Suprapubic skin (tissue), 3 donors: ENCODE results near the gene RCAN3.

Experiments used
- EP300 ChIP-seq: sonication (generic); formaldehyde crosslinking; IDR thresholded peaks from one replicate; pipeline ENCODE4 v1.6.1; 2017; ENCODE audit warnings: antibody characterized with exemption
- POLR2A ChIP-seq, 2 donors: fragments of 450-650 bp; IDR thresholded peaks; one replicate each; pipeline ENCODE4 v1.6.1; 2017; ENCODE audit warnings: antibody characterized with exemption in 2 of 2, mild to moderate bottlenecking in 2 of 2, moderate library complexity in 2 of 2
- TF ChIP-seq, protein P1 (sequence below), 2 donors: fragments of 200-600 bp in 1 of 2; fragments of 450-650 bp in 1 of 2; sonication (generic) in 1 of 2; IDR thresholded peaks; one replicate each; pipeline ENCODE4 v1.5.1; 2016 to 2019; ENCODE audit warnings: antibody characterized with exemption in 2 of 2, mild to moderate bottlenecking in 1 of 2, moderate library complexity in 1 of 2

DNA sequence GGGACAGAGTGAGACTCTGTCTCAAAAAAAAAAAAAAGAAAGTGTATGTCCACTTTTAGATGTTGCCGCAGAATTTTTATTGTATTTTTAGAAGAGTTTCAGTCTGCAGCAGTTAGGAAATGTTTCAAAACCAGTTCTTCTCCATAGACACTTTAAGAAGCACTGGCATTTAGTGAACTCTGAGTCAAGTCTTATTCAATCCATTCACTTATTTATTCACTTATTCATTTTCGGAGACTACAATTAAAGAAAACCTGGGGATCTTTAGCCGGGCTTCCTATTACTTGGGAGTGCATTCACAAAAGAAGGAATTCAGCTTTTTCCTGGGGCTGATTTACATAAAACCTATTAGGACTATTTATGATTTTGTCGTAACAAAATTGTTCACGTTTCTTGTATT lies 12.3 kb downstream of the RCAN3 start:
- TF ChIP-seq, protein P1, sequence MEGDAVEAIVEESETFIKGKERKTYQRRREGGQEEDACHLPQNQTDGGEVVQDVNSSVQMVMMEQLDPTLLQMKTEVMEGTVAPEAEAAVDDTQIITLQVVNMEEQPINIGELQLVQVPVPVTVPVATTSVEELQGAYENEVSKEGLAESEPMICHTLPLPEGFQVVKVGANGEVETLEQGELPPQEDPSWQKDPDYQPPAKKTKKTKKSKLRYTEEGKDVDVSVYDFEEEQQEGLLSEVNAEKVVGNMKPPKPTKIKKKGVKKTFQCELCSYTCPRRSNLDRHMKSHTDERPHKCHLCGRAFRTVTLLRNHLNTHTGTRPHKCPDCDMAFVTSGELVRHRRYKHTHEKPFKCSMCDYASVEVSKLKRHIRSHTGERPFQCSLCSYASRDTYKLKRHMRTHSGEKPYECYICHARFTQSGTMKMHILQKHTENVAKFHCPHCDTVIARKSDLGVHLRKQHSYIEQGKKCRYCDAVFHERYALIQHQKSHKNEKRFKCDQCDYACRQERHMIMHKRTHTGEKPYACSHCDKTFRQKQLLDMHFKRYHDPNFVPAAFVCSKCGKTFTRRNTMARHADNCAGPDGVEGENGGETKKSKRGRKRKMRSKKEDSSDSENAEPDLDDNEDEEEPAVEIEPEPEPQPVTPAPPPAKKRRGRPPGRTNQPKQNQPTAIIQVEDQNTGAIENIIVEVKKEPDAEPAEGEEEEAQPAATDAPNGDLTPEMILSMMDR (IDR thresholded peaks at IDR 0.05), result no peak
- TF ChIP-seq POLR2A (IDR thresholded peaks at IDR 0.05) (no peak), EP300 (no peak)
